ENCODE data around the gene TMEM131L.

The TMEM131L gene

GRCh38 chr4:153521999-153522801 lies 56.0 kb downstream of the TMEM131L start:
- no peak for FAIRE-seq
- no peak for DNase-seq (ENCODE audit: insufficient read length)
- TF ChIP-seq POLR2A (IDR thresholded peaks at IDR 0.05; ENCODE audit: low read depth, low read length) (peak; percentile 41), TAF1 (IDR thresholded peaks at IDR 0.05; ENCODE audit: borderline replicate concordance, low read depth, low read length) (no peak; the same call in 1 of the 2 replicates), POLR2AphosphoS5 (IDR thresholded peaks at IDR 0.05; ENCODE audit: low read depth, low read length) (peak; percentile 72)

DNA sequence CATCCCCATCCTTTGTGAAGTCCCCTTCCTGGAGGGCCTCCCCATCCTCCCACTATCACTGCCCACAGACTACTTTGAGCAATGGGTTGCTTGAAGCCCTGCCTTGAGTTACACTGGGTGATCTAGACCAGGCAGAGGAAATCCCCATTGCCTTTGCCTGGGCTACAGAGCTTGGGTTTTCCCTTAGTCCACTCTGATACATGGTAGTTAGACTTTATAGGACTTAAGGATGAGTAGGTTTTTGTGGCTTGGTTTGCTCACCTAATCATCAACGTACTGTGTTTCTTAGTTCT lies 56.6 kb downstream of the TMEM131L start:
- DNase-seq (ENCODE audit: insufficient read length) (no peak), FAIRE-seq (peak; percentile 96)
- TF ChIP-seq POLR2A (IDR thresholded peaks at IDR 0.05; ENCODE audit: low read depth, low read length): peak; percentile 48; the same call in 1 of the 2 replicates
- no peak; the same call in 1 of the 2 replicates for TF ChIP-seq POLR2AphosphoS5 (IDR thresholded peaks at IDR 0.05; ENCODE audit: low read depth, low read length)
- TF ChIP-seq TAF1 (IDR thresholded peaks at IDR 0.05; ENCODE audit: borderline replicate concordance, low read depth, low read length): no peak

GRCh38 chr4:153523164-153523796 lies 57.1 kb downstream of the TMEM131L start:
- DNase-seq (ENCODE audit: insufficient read length) (no peak), FAIRE-seq (peak; percentile 78)
- TF ChIP-seq TAF1 (IDR thresholded peaks at IDR 0.05; ENCODE audit: borderline replicate concordance, low read depth, low read length): no peak
- TF ChIP-seq POLR2AphosphoS5 (IDR thresholded peaks at IDR 0.05; ENCODE audit: low read depth, low read length): no peak
- no peak for TF ChIP-seq POLR2A (IDR thresholded peaks at IDR 0.05; ENCODE audit: low read depth, low read length)

- TF ChIP-seq TAF1 (IDR thresholded peaks at IDR 0.05; ENCODE audit: borderline replicate concordance, low read depth, low read length): no peak
- TF ChIP-seq POLR2AphosphoS5 (IDR thresholded peaks at IDR 0.05; ENCODE audit: low read depth, low read length): no peak
- no peak for TF ChIP-seq POLR2A (IDR thresholded peaks at IDR 0.05; ENCODE audit: low read depth, low read length)
- DNase-seq (ENCODE audit: insufficient read length): no peak
- FAIRE-seq: no peak
These were observed 57.8 kb downstream of the TMEM131L start for GRCh38 chr4:153523941-153524386.

DNA sequence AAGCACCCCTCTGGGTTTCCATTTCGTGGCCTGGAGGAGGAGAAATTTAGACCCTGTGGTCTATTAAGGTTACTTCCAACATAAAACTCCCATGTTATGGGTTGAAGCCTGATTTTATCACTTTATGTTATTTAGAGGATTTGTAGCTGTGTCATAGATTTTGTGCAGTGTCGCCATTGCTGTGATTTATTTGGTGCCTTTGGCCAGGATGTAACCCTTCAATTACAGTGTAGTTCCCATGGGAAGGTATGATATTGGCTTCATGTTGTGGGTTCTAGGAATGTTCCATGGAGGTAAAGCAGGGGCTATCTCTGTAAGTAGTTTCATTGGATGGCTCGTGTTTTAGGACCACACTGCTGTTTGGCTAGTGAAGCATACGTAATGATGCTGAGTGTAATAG lies 58.5 kb downstream of the TMEM131L start:
- TF ChIP-seq POLR2A (IDR thresholded peaks at IDR 0.05; ENCODE audit: low read depth, low read length) (no peak), POLR2AphosphoS5 (IDR thresholded peaks at IDR 0.05; ENCODE audit: low read depth, low read length) (no peak), TAF1 (IDR thresholded peaks at IDR 0.05; ENCODE audit: borderline replicate concordance, low read depth, low read length) (no peak)
- FAIRE-seq (peak; percentile 79), DNase-seq (ENCODE audit: insufficient read length) (no peak)

GRCh38 chr4:153527690-153528089 lies 61.5 kb downstream of the TMEM131L start:
- FAIRE-seq (peak; percentile 80), DNase-seq (ENCODE audit: insufficient read length) (no peak)
- TF ChIP-seq POLR2A (IDR thresholded peaks at IDR 0.05; ENCODE audit: low read depth, low read length): no peak
- no peak for TF ChIP-seq TAF1 (IDR thresholded peaks at IDR 0.05; ENCODE audit: borderline replicate concordance, low read depth, low read length)
- TF ChIP-seq POLR2AphosphoS5 (IDR thresholded peaks at IDR 0.05; ENCODE audit: low read depth, low read length): no peak

DNA sequence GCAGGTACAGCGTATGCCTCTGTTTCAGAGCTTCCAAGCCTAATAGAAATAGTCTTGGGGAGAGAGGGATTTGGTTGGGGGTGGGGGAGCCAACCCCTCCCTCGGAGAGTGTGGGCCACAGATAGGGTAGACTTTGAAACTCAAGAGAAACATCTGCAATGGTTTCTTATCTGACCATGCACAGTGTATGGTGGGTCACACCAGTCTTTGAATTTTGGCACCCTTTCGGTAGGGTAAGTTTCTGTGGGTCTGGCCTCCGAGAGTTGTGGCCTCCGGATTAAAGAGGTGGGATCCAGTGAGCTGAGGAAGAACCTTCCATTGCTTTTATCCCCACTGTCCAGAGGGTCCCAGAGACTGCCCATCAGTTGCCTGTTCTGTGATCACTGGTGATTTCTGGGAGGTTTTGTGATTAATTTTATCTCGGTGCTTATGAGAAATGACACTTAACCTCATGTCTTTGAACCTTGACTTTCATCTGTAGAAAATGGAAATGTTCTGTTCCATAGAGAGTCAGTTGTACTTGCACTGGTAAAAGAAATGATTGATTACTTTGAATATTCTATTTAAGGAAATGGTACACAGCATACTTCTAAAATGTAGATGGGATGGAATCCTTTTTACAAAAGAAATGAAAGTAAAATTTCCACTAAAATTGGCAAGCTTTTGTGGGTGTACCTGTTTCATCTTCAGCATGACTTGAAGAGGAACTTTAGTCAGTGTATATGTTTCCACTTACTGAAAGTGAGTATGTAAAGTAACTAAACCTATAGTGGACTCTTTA lies 62.7 kb downstream of the TMEM131L start:
- TF ChIP-seq POLR2AphosphoS5 (IDR thresholded peaks at IDR 0.05; ENCODE audit: low read depth, low read length) (no peak), POLR2A (IDR thresholded peaks at IDR 0.05; ENCODE audit: low read depth, low read length) (no peak), TAF1 (IDR thresholded peaks at IDR 0.05; ENCODE audit: borderline replicate concordance, low read depth, low read length) (no peak)
- FAIRE-seq (peak; percentile 80), DNase-seq (ENCODE audit: insufficient read length) (no peak)

DNA sequence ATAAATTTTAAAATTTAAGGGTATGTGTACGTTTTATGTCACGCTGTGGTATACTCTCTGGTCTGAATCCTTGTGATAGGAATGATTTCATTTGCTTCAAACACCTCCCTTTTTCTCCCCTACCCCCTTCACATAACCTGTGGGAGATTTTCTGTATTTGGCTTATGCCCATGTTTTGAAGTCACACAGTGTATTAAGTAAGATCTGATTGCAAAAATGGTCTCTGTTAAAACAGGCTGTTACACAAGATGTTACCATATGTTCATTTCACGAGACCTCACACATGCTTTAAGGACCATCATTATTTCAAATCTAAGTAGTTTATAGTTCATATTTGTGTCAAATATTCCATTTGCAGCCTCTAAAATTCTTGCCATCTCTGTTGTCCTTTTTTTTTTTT lies 63.5 kb downstream of the TMEM131L start:
- no peak for TF ChIP-seq TAF1 (IDR thresholded peaks at IDR 0.05; ENCODE audit: borderline replicate concordance, low read depth, low read length)
- TF ChIP-seq POLR2AphosphoS5 (IDR thresholded peaks at IDR 0.05; ENCODE audit: low read depth, low read length): no peak
- TF ChIP-seq POLR2A (IDR thresholded peaks at IDR 0.05; ENCODE audit: low read depth, low read length): no peak
- FAIRE-seq: no peak
- DNase-seq (ENCODE audit: insufficient read length): no peak

GRCh38 chr4:153530284-153530999 lies 64.3 kb downstream of the TMEM131L start:
- TF ChIP-seq POLR2A (IDR thresholded peaks at IDR 0.05; ENCODE audit: low read depth, low read length): no peak
- TF ChIP-seq TAF1 (IDR thresholded peaks at IDR 0.05; ENCODE audit: borderline replicate concordance, low read depth, low read length): no peak
- no peak for TF ChIP-seq POLR2AphosphoS5 (IDR thresholded peaks at IDR 0.05; ENCODE audit: low read depth, low read length)
- no peak for DNase-seq (ENCODE audit: insufficient read length)
- FAIRE-seq: peak; percentile 85

GRCh38 chr4:153531000-153531358 lies 64.8 kb downstream of the TMEM131L start:
- TF ChIP-seq POLR2A (IDR thresholded peaks at IDR 0.05; ENCODE audit: low read depth, low read length): no peak
- TF ChIP-seq POLR2AphosphoS5 (IDR thresholded peaks at IDR 0.05; ENCODE audit: low read depth, low read length): no peak
- TF ChIP-seq TAF1 (IDR thresholded peaks at IDR 0.05; ENCODE audit: borderline replicate concordance, low read depth, low read length): no peak
- FAIRE-seq: peak; percentile 27

More at GRCh38 chr4:153531000-153531358, 64.8 kb downstream of the TMEM131L start:
- no peak for DNase-seq (ENCODE audit: insufficient read length)

Measured in GM12892 (cell line).